ENCODE data around the gene MSI2. TPM values are rescaled to one million over a fixed set of nuclear protein-coding genes. Genes with fewer than 3 reads are reported as not detected.

MSI2 gene
- total RNA-seq, 2 experiments from 2014 or later, result 87.6 to 96.0 TPM

DNA sequence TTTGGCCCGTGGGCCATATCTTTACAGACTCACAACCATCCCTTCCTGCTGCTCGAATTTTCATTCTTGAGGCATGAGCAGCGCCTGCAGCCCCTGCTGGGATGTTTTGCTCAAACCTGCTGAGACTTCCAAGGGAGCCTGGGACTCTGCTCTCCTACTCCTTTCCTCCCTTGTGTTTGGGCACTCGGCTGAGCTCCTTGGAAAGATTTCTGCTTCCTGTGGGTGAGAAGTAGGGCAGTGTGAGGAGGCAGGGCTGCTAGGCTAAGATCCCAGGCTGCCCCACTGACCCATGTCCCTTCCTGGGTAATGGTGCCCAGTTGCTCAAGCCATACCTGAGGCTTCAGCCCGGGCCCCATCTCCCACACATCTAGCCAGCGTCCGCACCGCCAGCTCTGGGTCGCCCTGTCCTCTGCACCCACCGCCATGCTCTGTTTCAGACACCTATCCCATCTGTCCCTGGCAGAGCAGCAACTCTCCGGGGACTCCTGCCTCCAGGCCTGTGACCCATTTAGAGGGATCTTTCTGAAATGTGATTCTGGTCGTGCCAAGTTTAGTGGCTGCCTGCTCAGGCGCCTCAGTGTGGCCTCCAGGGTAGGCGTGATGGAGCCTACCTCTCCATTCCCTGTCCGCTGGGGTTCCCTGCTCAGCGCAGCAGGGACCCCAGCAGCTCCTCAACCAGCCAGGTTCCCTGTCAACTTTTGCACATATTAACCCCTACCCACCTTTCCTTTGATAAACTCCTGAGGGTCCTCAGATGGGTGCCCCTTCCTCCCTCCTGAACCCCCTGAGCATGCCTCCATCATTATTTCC, 298.7 kb downstream of the MSI2 start:
- no peaks in the 10 kb centered on the region for H3K9me3 Mint-ChIP-seq
- peaks cover 8% of the 10 kb centered on the region for H3K4me1 Mint-ChIP-seq
- CTCF ChIA-PET, result interaction anchor here (1.5 to 1.7 kb wide), 2 partner anchors 13 to 16 kb away, joined by 3 read pairs; no protein-coding TSS in a partner anchor
- H3K27me3 Mint-ChIP-seq, result no peaks in the 10 kb centered on the region
- no peaks in the 10 kb centered on the region for H3K36me3 Mint-ChIP-seq (ENCODE audit: low read depth)
- H3K4me3 Mint-ChIP-seq, result no peak overlapping the region
- H3K27ac Mint-ChIP-seq, result no peak overlapping the region
- no peak for DNase-seq
- POLR2A ChIA-PET, result no interaction called here

DNA sequence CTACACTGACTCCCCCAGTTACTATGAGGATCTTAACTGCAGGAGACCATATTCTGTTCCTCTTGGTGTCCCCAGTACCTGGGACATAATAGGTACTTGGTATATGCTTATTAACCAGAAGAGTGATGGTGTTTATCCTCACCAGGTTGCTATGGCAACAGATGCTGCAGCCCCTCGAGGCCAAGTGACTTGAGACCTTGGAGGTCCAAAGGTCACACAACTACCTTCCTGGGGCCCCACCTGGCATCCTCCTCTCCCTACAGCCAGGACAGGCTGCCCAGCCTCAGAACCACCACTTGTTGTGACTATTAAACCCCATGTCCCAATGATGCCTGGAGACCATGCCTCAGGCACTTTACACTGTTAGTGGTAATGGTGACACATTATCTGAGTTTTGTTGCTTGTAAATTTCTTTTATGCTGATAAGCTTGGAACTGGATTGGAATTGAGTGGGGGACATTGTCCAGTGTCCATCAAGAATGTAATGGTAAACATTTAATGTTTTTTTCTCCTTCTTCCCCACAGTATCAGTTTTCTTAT, 299.4 kb downstream of the MSI2 start:
- POLR2A ChIA-PET, result no interaction called here
- H3K4me3 Mint-ChIP-seq, result no peak overlapping the region
- no peaks in the 10 kb centered on the region for H3K9me3 Mint-ChIP-seq
- H3K27ac Mint-ChIP-seq, result no peak overlapping the region
- no peaks in the 10 kb centered on the region for H3K36me3 Mint-ChIP-seq (ENCODE audit: low read depth)
- peaks cover 10% of the 10 kb centered on the region for H3K4me1 Mint-ChIP-seq
- CTCF ChIA-PET, result interaction anchor here (1.7 kb wide), 1 partner anchor 15 kb away, joined by 3 read pairs; no protein-coding TSS in a partner anchor
- H3K27me3 Mint-ChIP-seq, result no peaks in the 10 kb centered on the region
- no peak for DNase-seq

GRCh38 chr17:57556320-57556719, 300.0 kb downstream of the MSI2 start:
- Mint-ChIP-seq H3K4me3 (no peak overlapping the region), H3K27ac (no peak overlapping the region), H3K4me1 (peaks cover 11% of the 10 kb centered on the region), H3K9me3 (no peaks in the 10 kb centered on the region), H3K36me3 (ENCODE audit: low read depth) (no peaks in the 10 kb centered on the region), H3K27me3 (no peaks in the 10 kb centered on the region)
- POLR2A ChIA-PET, result no interaction called here
- DNase-seq, result no peak
- CTCF ChIA-PET, result interaction anchor here (1.7 kb wide), 1 partner anchor 15 kb away, joined by 3 read pairs; no protein-coding TSS in a partner anchor

- Mint-ChIP-seq H3K9me3 (no peaks in the 10 kb centered on the region), H3K4me3 (no peak overlapping the region), H3K36me3 (ENCODE audit: low read depth) (no peaks in the 10 kb centered on the region), H3K4me1 (peaks cover 11% of the 10 kb centered on the region), H3K27me3 (no peaks in the 10 kb centered on the region), H3K27ac (no peak overlapping the region)
- ChIA-PET CTCF (interaction anchor here (1.7 kb wide), 1 partner anchor 14 kb away, joined by 3 read pairs; no protein-coding TSS in a partner anchor), POLR2A (no interaction called here)
- DNase-seq, result no peak
Measured at GRCh38 chr17:57556977-57557376, 300.7 kb downstream of the MSI2 start.

- ChIA-PET POLR2A (no interaction called here), CTCF (no interaction called here)
- no peaks in the 10 kb centered on the region for H3K36me3 Mint-ChIP-seq (ENCODE audit: low read depth)
- no peaks in the 10 kb centered on the region for H3K9me3 Mint-ChIP-seq
- H3K27me3 Mint-ChIP-seq, result no peaks in the 10 kb centered on the region
- no peak for DNase-seq
- H3K4me3 Mint-ChIP-seq, result no peak overlapping the region
- peaks cover 9% of the 10 kb centered on the region for H3K4me1 Mint-ChIP-seq
- no peak overlapping the region for H3K27ac Mint-ChIP-seq
Measured at GRCh38 chr17:57557416-57557815, 301.1 kb downstream of the MSI2 start.

GRCh38 chr17:57557834-57558681, 301.7 kb downstream of the MSI2 start:
- no peak for DNase-seq
- no peaks in the 10 kb centered on the region for H3K36me3 Mint-ChIP-seq (ENCODE audit: low read depth)
- CTCF ChIA-PET, result no interaction called here
- POLR2A ChIA-PET, result no interaction called here
- H3K4me3 Mint-ChIP-seq, result no peak overlapping the region
- H3K4me1 Mint-ChIP-seq, result peaks cover 7% of the 10 kb centered on the region
- no peak overlapping the region for H3K27ac Mint-ChIP-seq
- H3K27me3 Mint-ChIP-seq, result no peaks in the 10 kb centered on the region
- H3K9me3 Mint-ChIP-seq, result no peaks in the 10 kb centered on the region

DNA sequence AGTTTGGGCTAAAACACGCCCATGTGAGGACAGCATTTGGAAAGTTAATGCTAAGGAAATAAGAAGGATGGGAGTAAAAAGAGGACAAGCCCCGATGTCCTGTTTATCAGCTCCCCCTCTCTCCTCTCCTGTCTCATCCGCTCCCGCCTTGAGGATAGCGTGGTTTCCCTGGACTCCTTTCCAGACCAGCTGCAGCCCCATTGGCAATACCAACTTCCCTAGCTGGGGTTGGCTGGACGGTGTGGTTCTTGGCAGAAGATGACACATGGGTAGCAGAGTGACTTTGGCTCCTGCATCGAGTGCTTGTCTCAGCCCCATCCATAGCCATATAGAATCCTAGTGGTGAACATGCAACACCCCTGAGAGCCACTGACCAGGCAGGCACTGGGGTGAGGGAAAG, 302.9 kb downstream of the MSI2 start:
- no peak overlapping the region for H3K27ac Mint-ChIP-seq
- H3K4me1 Mint-ChIP-seq, result peaks cover 5% of the 10 kb centered on the region
- no peak for DNase-seq
- POLR2A ChIA-PET, result no interaction called here
- H3K27me3 Mint-ChIP-seq, result no peaks in the 10 kb centered on the region
- CTCF ChIA-PET, result no interaction called here
- no peak overlapping the region for H3K4me3 Mint-ChIP-seq
- no peaks in the 10 kb centered on the region for H3K9me3 Mint-ChIP-seq
- no peaks in the 10 kb centered on the region for H3K36me3 Mint-ChIP-seq (ENCODE audit: low read depth)

DNA sequence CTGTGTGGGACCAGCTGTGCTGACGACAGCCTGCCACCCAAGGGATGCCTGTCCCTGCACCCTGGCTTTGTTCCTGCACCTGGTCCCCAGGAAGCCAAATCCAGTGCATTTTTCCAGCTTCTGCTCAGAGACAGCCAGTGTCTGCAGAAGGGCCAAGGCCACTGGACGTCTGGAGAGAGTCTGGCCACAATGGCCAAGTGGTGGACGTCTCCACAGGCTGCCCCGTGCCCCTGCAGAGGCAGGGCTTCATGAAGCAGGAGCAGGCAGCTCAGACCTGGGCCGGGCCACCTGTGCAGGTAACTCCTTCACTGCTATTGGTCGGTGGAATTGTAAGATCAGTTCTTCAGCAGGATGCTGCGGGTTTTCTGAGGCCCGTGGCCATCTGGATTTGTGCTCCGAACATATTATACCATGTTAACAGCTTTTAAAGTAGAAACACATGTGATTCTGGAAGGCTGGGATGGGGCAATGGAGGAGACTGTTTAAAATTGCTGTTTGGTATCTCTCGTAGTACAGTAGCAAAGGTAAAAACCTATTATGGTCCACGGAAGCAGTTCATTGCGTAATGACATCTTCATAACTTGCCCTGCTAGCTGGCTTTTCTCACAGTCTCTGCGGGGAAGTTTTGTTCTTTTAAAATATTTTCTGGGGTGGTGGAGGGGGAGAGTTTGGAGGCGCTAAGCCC, 303.5 kb downstream of the MSI2 start:
- CTCF ChIA-PET, result interaction anchor here (1.0 kb wide), 1 partner anchor 26 kb away, joined by 3 read pairs; no protein-coding TSS in a partner anchor
- no peaks in the 10 kb centered on the region for H3K27me3 Mint-ChIP-seq
- H3K27ac Mint-ChIP-seq, result no peak overlapping the region
- H3K36me3 Mint-ChIP-seq (ENCODE audit: low read depth), result no peaks in the 10 kb centered on the region
- H3K4me1 Mint-ChIP-seq, result peaks cover 5% of the 10 kb centered on the region
- no peak for DNase-seq
- no peaks in the 10 kb centered on the region for H3K9me3 Mint-ChIP-seq
- no peak overlapping the region for H3K4me3 Mint-ChIP-seq
- POLR2A ChIA-PET, result no interaction called here

DNA sequence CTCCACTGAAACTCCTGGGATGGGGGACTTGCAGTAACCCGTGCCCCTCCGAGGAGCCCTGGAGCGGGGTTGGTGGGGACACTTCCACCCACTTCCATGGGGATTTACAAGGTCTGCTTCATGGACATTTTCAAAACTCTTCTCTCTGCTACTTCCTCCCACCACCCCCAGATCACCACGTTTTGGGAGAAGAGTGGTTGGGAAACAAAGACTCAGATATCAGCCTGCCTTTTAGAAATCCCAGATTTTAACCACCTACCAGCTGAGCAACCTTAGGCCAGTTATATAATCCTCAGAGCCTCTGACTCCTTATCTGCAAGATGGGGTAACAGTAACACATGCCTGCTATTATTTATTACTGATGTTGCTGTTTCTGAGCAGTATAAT, 304.0 kb downstream of the MSI2 start:
- ChIA-PET POLR2A (no interaction called here), CTCF (interaction anchor here (1.0 kb wide), 1 partner anchor 26 kb away, joined by 3 read pairs; no protein-coding TSS in a partner anchor)
- no peak overlapping the region for H3K4me3 Mint-ChIP-seq
- H3K27ac Mint-ChIP-seq, result no peak overlapping the region
- H3K36me3 Mint-ChIP-seq (ENCODE audit: low read depth), result no peaks in the 10 kb centered on the region
- peaks cover 5% of the 10 kb centered on the region for H3K4me1 Mint-ChIP-seq
- no peaks in the 10 kb centered on the region for H3K9me3 Mint-ChIP-seq
- DNase-seq, result no peak
- no peaks in the 10 kb centered on the region for H3K27me3 Mint-ChIP-seq

DNA sequence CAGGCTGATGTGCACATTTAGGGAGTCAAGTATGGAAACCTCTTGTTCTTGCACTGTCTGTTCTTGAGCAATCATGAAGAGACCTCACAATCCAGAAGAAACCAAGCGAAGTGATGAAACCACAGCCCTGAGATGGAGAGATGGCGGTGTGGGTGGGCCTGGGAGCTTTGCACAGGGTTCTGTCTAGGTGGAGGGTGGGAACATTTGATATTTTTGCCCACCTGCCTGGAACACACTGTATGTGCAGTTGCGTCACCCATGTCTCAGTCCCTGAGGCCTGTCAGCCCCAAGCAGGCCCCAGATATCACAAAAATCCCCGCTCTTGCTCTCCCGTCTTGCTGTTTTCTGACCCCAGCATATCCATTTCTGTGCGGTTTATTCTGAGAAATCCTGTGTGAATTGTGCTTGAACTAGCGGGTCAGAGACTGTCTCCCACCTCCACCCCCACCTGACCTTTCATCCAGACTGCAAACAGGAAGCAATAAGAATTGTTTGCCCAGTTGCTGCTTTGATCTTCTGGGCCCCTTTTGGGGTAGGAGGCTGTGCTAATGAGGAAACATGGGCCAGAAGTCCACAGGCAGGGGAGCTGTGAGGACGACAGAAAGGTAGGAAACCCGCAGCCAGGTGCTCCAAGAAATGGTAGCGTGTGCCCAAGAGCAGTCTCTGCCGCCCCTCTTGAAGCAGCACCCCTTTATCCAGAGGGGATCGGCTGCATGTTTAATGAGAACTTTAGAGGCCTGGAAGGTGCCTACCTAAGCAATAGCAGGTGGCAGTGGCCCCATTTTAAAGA, 304.9 kb downstream of the MSI2 start:
- ChIA-PET POLR2A (interaction anchor here (0.6 kb wide), 2 partner anchors 18 to 179 kb away, joined by 3 to 4 read pairs; no protein-coding TSS in a partner anchor), CTCF (no interaction called here)
- peaks cover 5% of the 10 kb centered on the region for H3K4me1 Mint-ChIP-seq
- H3K4me3 Mint-ChIP-seq, result no peak overlapping the region
- no peaks in the 10 kb centered on the region for H3K27me3 Mint-ChIP-seq
- no peaks in the 10 kb centered on the region for H3K36me3 Mint-ChIP-seq (ENCODE audit: low read depth)
- DNase-seq, result no peak
- no peaks in the 10 kb centered on the region for H3K9me3 Mint-ChIP-seq
- no peak overlapping the region for H3K27ac Mint-ChIP-seq

DNA sequence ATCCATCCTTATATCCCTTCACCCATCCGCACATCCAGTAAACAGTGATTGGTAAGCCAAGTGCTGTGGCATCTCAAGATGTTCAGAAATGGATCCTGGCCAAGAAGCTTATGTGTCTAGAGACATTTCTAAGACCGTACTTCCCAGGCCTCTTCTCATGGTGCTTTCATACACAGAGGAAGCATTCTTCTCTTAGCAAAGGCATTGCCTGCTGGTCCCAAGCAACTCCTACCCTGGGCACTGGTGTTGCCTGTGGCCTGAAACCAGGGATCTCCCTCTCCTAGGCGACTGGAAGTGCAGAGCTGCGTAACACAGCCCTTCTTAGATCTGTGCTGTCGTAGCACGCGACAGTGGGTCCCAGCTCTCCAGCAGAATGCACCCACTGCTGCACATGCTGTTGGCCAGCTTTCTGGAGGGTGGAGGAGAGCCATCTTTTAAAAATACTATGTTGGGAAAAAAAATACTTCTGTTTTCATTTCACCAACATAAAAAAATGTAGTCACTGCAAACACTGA, 305.9 kb downstream of the MSI2 start:
- H3K36me3 Mint-ChIP-seq (ENCODE audit: low read depth), result no peaks in the 10 kb centered on the region
- POLR2A ChIA-PET, result no interaction called here
- no peak overlapping the region for H3K4me3 Mint-ChIP-seq
- CTCF ChIA-PET, result no interaction called here
- no peaks in the 10 kb centered on the region for H3K27me3 Mint-ChIP-seq
- no peaks in the 10 kb centered on the region for H3K9me3 Mint-ChIP-seq
- no peak for DNase-seq
- no peak overlapping the region for H3K27ac Mint-ChIP-seq
- peaks cover 5% of the 10 kb centered on the region for H3K4me1 Mint-ChIP-seq

DNA sequence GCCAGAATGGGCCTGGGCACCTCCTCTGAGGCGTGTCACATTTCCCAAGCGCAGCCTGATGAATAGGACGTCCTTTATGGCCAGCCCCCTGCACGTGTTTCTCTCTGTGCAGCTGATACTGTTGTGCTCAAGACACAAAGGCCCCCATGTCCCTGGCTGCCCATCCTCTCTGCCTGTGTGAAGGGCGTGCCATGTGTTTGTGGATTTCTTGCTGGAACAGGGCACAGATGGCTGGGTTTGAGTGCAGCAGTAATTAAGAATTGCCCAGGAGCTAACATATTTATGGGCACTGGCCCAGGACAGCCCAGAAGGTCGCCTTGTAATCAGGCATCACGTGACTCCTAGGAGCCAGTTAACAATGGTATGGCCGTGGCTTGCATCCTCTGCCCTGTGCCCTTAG, 307.6 kb downstream of the MSI2 start:
- H3K9me3 Mint-ChIP-seq, result no peaks in the 10 kb centered on the region
- DNase-seq, result no peak
- POLR2A ChIA-PET, result no interaction called here
- H3K4me3 Mint-ChIP-seq, result no peak overlapping the region
- no peaks in the 10 kb centered on the region for H3K27me3 Mint-ChIP-seq
- H3K27ac Mint-ChIP-seq, result no peak overlapping the region
- H3K36me3 Mint-ChIP-seq (ENCODE audit: low read depth), result no peaks in the 10 kb centered on the region
- peaks cover 5% of the 10 kb centered on the region for H3K4me1 Mint-ChIP-seq
- CTCF ChIA-PET, result no interaction called here
